Measurements from ENCODE around the gene DCUN1D1. TPM values are rescaled to one million over a fixed set of nuclear protein-coding genes. Genes with fewer than 3 reads are reported as not detected.

DCUN1D1 gene
- total and polyA plus RNA-seq, 10 of the 15 experiments (the other 5 are each of a cell fraction or from before 2014, with no cell fraction given): 19.8 to 47.4 (median 30.8) TPM

DNA sequence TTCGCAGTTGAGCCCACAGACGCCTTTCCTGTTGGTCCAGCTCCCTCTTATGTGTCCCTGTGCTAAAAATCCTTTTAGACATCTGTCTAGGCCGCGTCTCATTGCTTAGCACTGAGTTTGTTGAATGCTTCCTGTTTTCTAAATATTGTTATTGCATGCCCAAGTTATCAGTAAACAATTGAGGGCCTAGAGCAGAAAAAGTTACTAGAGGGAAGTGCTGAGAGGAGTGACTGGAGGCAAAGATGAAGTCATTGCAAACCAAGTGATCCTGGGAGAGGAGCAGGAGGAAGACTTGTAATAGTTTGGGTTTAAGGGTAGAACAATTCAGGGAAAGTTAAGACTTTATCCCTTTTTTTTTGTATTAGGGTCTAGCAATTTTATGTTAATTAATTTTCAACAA, 88.1 kb downstream of the DCUN1D1 start:
- ATAC-seq (no peak), DNase-seq (ENCODE audit: low read depth, low spot score) (no peak), FAIRE-seq (no peak)
- H3K4me3 ChIP-seq: no peak overlapping the region
- no peak overlapping the region for H2AFZ ChIP-seq (ENCODE audit: control insufficient read depth, low read depth, low read length)
- no peaks in the 10 kb centered on the region for H3K27me3 ChIP-seq (replicated peaks in 1 of 2; ENCODE audit: control insufficient read depth in 2 of 2, insufficient read depth in 2 of 2, low read length in 1 of 2)
- no TSS peak for BruUV-seq (replicated peaks)
- in situ Hi-C loops (cut with MboI) (no loop called here), intact Hi-C loops (cut with micrococcal nuclease; ENCODE audit: unreplicated experiment) (no loop called here)
- H3K36me3 ChIP-seq (ENCODE audit: control insufficient read depth in 2 of 2, insufficient read depth in 2 of 2, low read length in 1 of 2): peaks cover 1 to 26% of the 10 kb centered on the region in 2 experiments
- RAD21 ChIA-PET (ENCODE audit: unreplicated experiment): interaction anchor here (0.9 kb wide), 1 partner anchor 11 kb away, joined by 3 read pairs; no protein-coding TSS in a partner anchor
- POLR2A ChIA-PET: no interaction called here
- no peaks in the 10 kb centered on the region for H3K79me2 ChIP-seq (ENCODE audit: control insufficient read depth, insufficient read depth, low read length)
- H4K20me1 ChIP-seq (ENCODE audit: control insufficient read depth, insufficient read depth): no peaks in the 10 kb centered on the region
- 98% methylated on average over 4 of the region's 4 CpGs for WGBS (ENCODE audit: insufficient coverage, insufficient replicate concordance, low lambda C conversion rate, missing lambda C conversion rate)
- H3K9ac ChIP-seq (ENCODE audit: control insufficient read depth, insufficient read depth, low read length): no peak overlapping the region
- SMC1A ChIA-PET (ENCODE audit: uncharacterized antibody, unreplicated experiment): interaction anchor here (1.1 to 1.8 kb wide), 2 partner anchors 10 to 178 kb away, joined by 3 to 5 read pairs; no protein-coding TSS in a partner anchor
- H3K4me2 ChIP-seq (ENCODE audit: control insufficient read depth, insufficient read depth): no peak overlapping the region
- H3K4me1 ChIP-seq (ENCODE audit: control insufficient read depth, insufficient read depth, low read length): no peaks in the 10 kb centered on the region
- TF ChIP-seq, protein P1, sequence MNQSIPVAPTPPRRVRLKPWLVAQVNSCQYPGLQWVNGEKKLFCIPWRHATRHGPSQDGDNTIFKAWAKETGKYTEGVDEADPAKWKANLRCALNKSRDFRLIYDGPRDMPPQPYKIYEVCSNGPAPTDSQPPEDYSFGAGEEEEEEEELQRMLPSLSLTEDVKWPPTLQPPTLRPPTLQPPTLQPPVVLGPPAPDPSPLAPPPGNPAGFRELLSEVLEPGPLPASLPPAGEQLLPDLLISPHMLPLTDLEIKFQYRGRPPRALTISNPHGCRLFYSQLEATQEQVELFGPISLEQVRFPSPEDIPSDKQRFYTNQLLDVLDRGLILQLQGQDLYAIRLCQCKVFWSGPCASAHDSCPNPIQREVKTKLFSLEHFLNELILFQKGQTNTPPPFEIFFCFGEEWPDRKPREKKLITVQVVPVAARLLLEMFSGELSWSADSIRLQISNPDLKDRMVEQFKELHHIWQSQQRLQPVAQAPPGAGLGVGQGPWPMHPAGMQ (IDR thresholded peaks at IDR 0.05; ENCODE audit: borderline replicate concordance): no peak
- no peak for TF ChIP-seq MEF2B (IDR thresholded peaks at IDR 0.05; ENCODE audit: partially characterized antibody, poor library complexity, severe bottlenecking)
- TF ChIP-seq CREM (IDR thresholded peaks at IDR 0.05; ENCODE audit: low read depth): no peak
- no peak for TF ChIP-seq GABPA (IDR thresholded peaks at IDR 0.05; ENCODE audit: low read depth)
- no peak for TF ChIP-seq CHD2 (IDR thresholded peaks at IDR 0.05; ENCODE audit: borderline replicate concordance, low read depth, low read length)
- H3K9me3 ChIP-seq (replicated peaks; ENCODE audit: control insufficient read depth, insufficient read depth, low read length): no peaks in the 10 kb centered on the region
- no peak overlapping the region for H3K27ac ChIP-seq (ENCODE audit: control insufficient read depth, insufficient read depth)
- CTCF ChIA-PET: interaction anchor here (1.4 to 1.7 kb wide), 2 partner anchors 176 to 178 kb away, joined by 4 to 5 read pairs; no protein-coding TSS in a partner anchor

DNA sequence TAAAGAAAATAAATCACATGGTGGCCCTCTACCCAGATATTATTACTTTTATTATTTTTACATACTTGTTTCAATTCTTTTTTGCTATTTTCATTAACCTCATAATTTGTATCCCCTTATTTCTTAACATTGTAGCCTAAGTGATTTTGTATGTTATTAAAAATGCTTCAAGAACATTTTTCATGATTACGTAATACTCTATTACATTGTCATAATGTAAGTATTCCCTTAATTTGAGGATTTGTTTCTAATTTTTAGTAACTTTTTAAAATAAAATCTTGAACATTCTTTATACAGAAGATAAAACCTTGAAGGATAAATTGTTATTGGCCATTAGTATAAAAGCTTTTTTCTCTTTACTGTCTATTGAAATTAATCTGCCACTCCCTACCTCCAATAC, 89.0 kb downstream of the DCUN1D1 start:
- H3K36me3 ChIP-seq (ENCODE audit: control insufficient read depth in 2 of 2, insufficient read depth in 2 of 2, low read length in 1 of 2): peaks cover 1 to 26% of the 10 kb centered on the region in 2 experiments
- FAIRE-seq: no peak
- TF ChIP-seq BRCA1 (IDR thresholded peaks at IDR 0.05; ENCODE audit: low read depth, low read length) (no peak), RAD21 (IDR thresholded peaks at IDR 0.05; ENCODE audit: insufficient read depth, low read depth, low read length) (no peak), NR2F1 (conservative IDR thresholded peaks at IDR 0.05) (no peak), EP300 (IDR thresholded peaks at IDR 0.05; ENCODE audit: borderline replicate concordance in 1 of 2, control insufficient read depth in 1 of 2, low read depth in 2 of 2, low read length in 2 of 2) (no peak), PAX5 (IDR thresholded peaks at IDR 0.05; ENCODE audit: borderline replicate concordance, low read depth, low read length) (no peak)
- intact Hi-C loops (cut with micrococcal nuclease; ENCODE audit: unreplicated experiment): no loop called here
- no peaks in the 10 kb centered on the region for H3K4me1 ChIP-seq (ENCODE audit: control insufficient read depth, insufficient read depth, low read length)
- H2AFZ ChIP-seq (ENCODE audit: control insufficient read depth, low read depth, low read length): no peak overlapping the region
- H3K9me3 ChIP-seq (replicated peaks; ENCODE audit: control insufficient read depth, insufficient read depth, low read length): no peaks in the 10 kb centered on the region
- ChIA-PET POLR2A (no interaction called here), SMC1A (ENCODE audit: uncharacterized antibody, unreplicated experiment) (no interaction called here), RAD21 (ENCODE audit: unreplicated experiment) (interaction anchor here (0.9 kb wide), 1 partner anchor 12 kb away, joined by 3 read pairs; no protein-coding TSS in a partner anchor), CTCF (interaction anchor here (1.0 kb wide), 1 partner anchor 179 kb away, joined by 3 read pairs; no protein-coding TSS in a partner anchor)
- no peak overlapping the region for H3K4me3 ChIP-seq
- no peaks in the 10 kb centered on the region for H3K27me3 ChIP-seq (replicated peaks in 1 of 2; ENCODE audit: control insufficient read depth in 2 of 2, insufficient read depth in 2 of 2, low read length in 1 of 2)
- ATAC-seq: no peak
- WGBS (ENCODE audit: insufficient coverage, insufficient replicate concordance, low lambda C conversion rate, missing lambda C conversion rate): 100% methylated on average over 1 of the region's 1 CpG
- H3K9ac ChIP-seq (ENCODE audit: control insufficient read depth, insufficient read depth, low read length): no peak overlapping the region
- no TSS peak for BruUV-seq (replicated peaks)
- H3K79me2 ChIP-seq (ENCODE audit: control insufficient read depth, insufficient read depth, low read length): no peaks in the 10 kb centered on the region
- H3K4me2 ChIP-seq (ENCODE audit: control insufficient read depth, insufficient read depth): no peak overlapping the region
- no peak for DNase-seq (ENCODE audit: low read depth, low spot score)
- no peak overlapping the region for H3K27ac ChIP-seq (ENCODE audit: control insufficient read depth, insufficient read depth)
- in situ Hi-C loops (cut with MboI): no loop called here
- no peaks in the 10 kb centered on the region for H4K20me1 ChIP-seq (ENCODE audit: control insufficient read depth, insufficient read depth)
